Midbrain (tissue), 1 donor: ENCODE measurements around the gene WBP11.
"Not testable (repeated sequence)": the region's sequence is repeated elsewhere in the genome, so short reads cannot be mapped to it uniquely, and the experiment has no call there.

Experiments used
- DNase-seq: peaks from one replicate; lab custom pipeline; 2025; lab: John Stamatoyannopoulos, UW

Gene WBP11

DNA sequence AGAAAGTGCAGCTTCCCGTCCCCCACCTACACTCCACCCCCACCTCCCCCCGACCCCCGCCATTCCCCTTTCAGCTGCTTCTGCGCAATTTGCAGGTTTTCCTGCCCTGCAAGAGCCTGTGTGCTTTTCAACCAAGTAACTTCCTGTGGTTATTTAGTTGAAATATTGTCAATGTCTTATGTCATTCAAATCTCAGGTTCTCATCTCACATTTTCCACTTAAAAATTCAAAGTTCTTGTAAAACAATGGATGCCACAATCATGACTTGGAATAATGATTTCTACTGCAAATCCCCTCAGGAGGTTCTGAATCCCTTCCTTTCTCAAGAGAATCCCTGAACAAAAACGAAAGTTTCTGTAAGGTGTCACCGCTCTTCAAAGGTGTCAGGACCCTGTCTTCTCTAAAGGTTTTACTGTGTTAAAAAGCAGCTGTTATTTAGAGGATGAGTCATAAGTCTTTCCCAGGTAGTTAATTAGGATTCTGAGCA, 31.6 kb downstream of the WBP11 start:
- DNase-seq, result no peak

DNA sequence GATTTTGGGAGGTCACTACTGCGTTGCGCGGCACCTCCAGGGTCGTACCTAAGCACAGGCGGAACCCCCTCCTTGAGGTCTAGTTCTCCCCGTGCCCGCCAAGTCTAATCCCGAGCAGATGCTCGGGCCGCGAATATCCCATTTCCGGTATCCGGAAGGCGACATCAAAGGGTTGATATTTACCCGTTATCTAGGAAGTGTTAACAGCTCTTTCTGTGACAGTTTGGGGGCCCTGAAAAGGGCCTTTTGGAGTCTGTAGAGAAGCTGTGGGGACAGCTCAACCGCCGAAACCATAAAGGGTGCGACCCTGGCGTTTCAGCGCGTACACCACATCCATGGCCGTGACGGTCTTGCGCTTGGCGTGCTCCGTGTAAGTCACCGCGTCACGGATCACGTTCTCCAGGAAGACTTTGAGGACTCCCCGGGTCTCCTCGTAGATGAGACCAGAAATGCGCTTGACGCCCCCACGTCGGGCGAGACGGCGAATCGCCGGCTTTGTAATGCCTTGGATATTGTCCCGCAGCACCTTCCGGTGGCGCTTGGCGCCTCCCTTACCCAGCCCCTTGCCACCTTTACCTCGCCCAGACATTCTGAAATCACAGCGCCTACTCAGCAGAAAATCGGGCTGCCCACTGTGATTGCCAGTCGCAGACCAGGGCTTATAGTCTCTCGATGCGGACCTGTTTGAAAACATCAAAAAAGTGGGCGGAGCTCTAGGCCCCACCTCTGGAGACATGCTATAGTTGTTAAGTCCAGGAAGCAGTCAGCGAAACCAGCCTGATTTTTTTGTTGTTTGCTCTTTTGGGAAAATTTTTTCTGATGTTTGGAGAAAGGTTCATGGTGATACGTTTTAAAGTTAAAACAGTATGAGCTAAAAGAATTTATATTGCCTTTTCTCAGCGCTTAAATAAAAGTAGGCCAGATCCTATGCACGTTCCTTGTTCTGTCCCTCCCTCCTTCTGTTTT, 32.5 kb downstream of the WBP11 start:
- DNase-seq, result peak; percentile 92

DNA sequence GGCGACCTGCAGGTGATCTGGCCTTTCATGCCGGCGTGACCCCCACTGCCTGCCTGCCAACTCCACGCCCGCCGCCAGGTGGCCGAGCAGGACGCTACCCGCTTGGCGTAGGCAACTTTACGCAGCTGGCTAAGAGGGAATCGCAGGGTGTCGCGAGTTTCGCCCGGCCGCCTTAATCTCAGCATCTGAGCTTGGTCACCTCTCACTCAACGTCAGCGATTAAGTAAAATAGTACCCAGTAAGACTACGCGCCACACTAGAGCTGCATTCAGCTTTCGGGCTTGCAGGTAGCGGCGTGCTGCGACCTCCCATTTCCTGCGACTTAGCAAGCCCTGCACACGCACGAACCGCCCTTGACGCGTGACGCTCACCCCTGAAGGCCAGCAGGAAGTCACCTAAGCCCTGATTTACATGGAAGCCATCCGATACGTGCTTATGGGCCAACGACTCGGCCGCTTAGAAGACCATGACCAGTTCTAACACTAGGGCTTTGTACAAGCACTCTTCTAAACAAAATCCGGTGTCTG, 33.2 kb downstream of the WBP11 start:
- DNase-seq, result peak; percentile 58

DNA sequence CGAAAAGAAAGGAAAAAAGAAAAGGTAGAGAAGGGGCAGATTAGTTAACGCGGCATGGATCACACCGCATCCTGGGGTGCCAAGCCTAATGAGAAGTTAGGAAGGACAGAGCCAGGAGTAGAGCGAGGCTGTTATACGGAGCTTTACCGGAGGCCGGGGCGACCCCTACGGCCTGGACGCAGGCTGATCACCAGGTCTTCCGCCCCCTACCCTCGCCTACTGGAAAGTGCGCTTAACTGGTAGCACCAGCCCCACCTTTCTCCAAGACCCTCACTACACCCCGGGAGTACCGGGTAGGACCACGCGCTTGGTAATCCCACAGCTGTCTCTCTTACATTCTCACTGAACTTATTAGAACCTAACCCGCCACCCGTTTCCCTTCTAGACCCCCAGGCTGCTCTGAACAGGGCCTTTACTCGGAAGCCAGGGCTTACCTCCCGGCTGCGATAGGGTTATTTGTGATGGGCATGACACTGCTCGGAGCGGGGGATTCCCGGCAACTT, 33.8 kb downstream of the WBP11 start:
- no peak for DNase-seq

DNA sequence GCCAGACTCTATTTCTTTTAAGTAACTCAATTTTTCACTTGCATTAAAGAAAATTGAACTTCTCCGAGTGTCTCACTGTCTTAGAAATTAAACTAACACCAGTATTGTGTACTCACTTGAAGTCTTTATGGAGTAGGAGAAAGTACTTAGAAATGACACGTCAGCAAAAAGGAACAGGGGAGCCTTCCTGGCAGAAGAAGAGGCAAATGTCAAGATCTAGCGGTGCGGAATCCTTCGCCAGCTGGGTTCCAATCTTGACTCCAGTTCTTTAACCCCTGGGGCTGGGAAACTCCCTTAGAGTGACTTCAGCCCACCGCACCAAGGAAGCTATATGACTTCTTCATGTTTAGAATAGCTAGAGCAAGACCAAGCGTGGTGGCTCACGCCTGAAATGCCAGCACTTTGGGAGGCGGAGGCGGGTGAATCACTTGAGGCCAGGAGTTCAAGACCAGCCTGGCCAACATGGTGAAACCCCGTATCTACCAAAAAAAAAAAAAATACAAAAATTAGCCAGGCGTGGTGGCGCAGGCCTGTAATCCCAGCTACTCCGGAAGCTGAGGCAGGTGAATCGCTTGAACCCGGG, 34.4 kb downstream of the WBP11 start:
- no peak for DNase-seq

DNA sequence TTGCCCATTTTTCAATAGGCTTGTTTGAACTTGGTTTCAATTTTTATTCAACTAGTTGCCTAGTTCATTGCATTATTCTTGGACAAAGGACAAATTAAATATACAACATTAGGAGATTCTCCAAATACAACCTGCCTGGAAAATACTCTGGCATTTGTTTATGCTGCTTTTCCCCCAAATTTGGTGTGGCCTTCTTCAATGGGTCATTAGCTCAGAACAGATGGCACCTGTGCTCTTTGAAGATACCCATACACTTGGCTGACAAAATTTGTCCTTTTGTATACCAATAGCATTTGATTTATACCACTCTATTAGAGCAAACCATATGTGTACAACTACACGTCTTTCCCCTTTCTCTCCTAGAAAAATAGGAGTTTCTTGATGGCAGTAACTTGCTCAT, 35.7 kb downstream of the WBP11 start:
- no peak for DNase-seq

DNA sequence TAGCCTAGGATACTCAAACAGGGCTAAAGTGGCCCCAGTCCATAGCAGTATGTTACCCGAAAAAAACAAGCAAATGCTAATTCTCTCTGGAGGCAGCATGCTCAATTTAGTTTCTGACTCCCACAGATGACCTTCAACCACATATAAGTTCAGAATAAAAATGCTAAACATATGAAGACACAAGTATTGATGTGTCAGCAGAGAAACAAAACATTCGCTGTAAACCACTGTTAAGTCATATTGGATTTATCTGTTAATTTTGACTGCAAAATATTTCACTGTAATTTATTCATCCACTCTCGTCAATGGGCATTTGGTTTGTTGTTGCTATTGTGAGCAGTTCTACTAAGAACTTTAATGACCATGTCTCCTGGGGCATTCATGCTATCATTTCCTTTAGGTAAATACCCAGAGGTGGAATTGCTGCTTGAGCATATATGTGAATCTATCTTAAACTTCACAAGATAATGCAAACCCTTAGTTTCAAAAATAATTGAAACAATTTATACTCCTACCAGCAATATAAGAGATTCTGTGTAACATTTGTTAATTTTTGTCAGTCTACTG, 36.5 kb downstream of the WBP11 start:
- no peak for DNase-seq

DNA sequence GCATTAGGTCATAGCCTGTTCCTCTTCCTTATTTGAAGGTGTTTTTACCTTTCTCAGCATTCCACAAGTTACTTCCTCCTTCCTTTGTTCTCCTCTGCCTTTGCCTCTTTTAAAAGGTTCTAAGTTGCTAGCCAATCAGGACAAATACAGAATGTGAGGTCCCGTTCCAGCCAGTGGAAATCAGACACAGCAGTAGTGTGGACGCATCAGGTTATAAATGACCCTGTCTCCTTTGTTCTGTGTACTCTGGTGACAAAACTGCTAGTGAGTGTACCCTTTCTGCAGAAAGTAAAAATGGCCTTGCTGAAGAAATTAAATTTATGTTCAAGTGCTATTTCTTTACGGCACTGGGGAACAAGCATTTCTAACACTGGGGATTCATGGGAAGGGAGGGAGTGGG, 37.3 kb downstream of the WBP11 start:
- DNase-seq, result not testable (repeated sequence)

DNA sequence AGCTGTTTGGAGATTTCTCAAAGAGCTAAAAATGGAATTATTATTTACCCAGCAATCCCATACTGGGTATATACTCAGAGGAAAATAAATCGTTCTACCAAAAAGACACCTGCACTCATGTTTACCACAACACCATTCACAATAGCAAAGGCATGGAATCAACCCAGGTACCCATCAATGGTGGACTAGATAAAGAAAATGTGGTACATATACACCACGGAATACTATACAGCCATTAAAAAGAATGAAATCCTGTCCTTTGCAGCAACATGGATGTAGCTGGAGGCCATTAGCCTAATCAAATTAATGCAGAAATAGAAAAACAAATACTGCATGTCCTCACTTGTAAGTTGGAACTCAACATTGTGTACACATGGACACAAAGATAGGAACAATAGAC, 37.9 kb downstream of the WBP11 start:
- no peak for DNase-seq

DNA sequence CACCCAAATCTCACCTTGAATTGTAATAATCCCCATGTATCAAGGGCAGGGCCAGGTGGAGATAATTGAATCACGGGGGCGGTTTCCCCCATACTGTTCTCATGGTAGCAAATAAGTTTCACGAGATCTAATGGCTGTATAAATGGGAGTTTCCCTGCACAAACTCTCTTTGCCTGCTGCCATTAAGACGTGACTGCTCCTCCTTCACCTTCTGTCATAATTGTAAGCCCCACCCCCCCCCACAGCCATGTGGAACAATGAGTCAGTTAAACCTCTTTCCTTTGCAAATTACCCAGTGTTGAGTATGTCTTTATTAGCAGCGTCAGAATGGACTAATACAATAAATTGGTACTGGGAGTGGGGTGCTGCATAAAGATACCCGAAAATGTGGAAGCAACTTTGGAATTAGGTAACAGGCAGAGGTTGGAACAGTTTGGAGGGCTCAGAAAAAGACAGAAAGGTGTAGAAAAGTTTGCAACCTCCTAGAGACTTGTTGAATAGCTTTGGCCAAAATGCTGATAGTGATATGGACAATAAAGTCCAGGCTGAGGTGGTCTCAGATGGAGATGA, 43.5 kb downstream of the WBP11 start:
- not testable (repeated sequence) for DNase-seq

DNA sequence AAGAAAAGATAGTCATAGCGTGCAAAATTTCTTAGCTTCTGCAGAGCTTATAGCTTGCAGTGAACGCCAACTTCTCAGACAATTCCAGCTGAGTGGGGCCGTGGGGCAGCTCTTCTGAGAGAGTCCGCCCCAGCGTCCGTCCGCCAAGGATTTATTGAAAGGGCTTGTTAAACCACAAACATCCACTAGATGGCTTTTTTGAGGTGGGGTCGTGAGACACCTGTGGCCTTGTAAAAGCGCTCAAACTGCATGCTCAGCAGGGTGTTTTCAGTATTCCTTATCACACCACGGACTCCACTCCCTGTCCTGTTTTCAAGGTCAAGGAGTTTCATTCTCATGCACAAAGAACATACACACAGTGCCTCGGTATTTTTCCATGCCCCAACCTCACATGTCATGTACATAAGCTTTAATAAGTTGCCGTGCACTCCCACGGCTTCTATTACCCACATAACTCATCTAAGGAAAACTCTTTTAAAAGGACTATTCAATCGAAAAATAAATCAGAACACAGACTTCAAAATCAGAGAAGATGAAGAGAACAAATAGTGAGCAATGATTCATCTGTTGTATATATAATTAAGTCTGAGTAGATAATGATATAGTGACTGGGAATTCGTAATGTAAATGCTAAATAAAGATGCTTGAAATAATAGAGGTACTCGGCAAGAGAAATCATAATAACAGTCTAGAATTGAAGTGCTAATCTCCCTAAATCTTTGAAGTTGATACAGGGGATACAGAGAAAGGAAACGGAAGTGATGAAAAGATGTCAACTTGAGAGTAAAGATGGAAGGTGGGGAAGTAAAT, 46.7 kb downstream of the WBP11 start:
- no peak for DNase-seq

DNA sequence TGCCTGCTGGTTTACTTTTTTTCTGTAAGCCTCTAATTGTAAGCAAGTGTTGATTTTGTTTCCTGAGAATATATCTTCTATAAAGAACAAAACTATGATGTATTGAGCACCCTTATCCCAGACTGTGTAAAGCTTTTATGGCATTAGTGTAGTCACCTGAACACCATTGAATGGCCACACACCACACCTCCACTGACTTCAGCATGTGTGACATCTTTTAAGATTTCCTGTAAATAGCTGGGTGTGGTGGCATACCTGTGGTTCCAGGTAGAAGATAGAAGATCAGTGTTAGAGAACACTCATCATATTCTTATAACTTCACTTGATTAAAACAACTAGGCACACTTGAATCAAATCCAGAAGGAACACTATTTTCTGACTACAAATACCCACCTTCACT, 51.3 kb downstream of the WBP11 start:
- no peak for DNase-seq

DNA sequence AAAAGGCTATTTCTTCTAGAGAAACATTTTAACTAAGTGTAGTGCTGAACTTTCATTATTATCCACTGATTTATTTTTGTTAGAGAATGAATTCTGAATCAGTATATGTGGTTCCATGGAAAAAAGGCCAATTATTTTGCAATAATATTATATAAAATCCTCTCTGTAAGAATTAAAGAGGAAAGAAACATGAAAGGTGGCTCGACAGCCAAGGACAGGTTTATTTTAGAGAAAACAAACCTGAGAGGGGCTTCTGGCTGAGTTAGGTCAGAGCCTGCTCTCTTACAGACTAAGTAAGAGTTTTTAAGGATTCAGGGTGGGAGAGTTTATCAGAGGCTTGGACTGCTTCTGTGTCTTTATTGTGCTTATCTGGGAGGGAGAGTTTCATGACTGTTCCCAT, 60.2 kb downstream of the WBP11 start:
- DNase-seq, result no peak

DNA sequence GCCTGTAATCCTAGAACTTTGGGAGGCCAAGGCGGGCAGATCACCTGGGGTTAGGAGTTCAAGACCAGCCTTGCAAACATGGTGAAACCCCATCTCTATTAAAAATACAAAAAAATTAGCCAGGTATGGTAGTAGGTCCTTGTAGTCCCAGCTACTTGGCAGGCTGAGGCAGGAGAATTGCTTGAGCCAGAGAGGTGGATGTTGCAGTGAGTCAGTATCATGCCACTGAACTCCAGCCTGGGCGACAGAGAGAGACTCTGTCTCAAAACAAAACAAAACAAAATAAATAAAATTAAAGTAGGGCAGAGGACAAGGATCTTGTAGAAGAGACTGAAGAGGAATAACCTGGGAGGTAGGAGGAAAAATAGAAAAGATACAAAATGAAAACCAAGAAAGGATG, 61.3 kb downstream of the WBP11 start:
- DNase-seq, result no peak

DNA sequence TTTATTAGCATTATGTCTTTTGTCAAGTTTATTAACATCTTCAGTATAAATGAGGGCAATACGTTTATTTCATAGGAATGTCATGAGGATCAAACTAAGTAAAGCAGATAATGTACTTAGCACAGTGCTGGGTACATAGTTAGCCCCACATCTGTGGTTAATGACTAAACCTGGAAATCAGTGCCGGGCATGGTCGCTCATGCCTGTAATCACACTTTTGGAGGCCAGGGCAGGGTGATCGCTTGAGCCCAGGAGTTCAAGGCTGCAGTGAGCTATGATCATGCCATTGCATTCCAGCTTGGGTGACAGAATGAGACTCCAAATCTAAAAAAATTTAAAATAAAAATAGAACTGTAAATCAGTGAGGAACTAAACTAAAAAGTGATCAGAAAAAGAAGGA, 62.1 kb downstream of the WBP11 start:
- DNase-seq, result no peak

DNA sequence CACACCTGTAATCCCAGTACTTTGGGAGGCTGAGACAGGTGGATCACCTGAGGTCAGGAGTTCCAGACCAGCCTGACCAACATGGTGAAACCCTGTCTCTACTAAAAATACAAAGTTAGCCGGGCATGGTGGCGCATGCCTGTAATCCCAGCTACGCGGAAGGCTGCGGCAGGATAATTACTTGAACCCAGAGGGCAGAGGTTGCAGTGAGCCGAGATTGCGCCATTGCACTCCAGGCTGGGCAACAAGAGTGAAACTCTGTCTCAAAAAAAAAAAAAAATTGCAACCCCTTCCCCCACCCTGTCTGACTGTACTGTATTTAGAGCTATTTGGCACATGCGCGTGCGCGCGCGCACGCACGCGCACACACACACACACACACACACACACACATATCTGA, 66.8 kb downstream of the WBP11 start:
- DNase-seq, result not testable (repeated sequence)
